ENCODE data around the gene SRGAP3.
A peak's percentile ranks its signal among the peaks of the same experiment; 100 is the strongest.

SRGAP3 gene

DNA sequence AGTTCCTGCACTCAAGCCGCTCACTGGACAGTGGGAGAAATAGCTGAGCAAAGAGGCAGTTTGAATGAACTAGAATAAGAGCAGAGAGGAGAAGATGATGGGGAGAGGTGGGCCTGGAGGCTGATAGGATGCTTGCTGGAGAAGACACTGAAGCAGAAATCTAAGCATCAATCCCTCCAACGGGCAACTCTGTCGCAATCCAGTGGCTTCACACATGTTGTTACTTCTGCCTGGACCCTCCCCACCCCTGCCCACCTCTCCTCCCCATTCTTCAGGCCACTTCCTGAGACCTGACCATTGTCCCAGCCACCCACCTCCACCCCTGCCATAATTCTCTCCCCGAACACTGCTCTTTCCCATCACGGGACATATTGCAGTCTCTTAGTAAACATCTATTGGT is 76.0 kb downstream of the SRGAP3 start:
- no peak for DNase-seq (ENCODE audit: low read depth in 3 of 3)

DNA sequence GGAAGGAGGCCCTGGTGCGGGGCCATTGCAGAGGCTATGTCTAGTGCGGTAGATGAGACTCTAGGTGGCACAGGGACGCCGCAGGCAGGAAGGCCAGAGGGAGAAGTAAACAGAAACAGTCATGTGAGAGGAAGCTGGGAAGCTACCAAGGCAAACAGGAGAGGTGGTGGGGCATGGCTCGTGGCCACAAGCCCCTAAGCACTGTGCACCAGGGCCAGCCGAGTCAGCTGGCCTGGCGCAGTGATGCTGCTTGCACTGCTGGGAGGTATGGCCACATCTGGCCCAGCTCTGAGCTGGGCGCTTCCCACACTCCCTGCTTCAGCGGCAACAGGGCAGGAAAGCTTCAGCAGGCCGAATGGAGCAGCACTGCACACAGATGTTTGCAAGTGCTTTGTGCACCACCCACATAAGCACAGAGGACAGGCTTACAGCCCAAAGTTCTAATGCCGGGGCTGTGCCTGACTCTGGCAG is 76.6 kb downstream of the SRGAP3 start:
- no peak for DNase-seq (ENCODE audit: low read depth in 3 of 3)

DNA sequence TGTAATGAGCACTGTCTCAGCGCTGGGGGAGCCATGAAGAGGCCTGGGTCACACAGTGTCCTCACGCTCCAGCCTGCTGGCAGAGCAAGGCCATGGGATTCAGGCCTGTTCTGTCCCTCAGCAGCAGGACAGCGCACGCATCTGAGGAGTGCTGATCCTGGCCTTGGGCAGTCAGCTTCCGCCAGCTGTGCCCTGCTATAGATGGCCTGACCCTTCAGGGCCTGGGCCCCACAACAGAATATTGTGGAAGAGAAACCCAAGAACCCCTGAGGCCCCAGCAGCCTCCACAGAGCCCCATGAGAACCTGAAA is 78.6 kb downstream of the SRGAP3 start:
- no peak for DNase-seq (ENCODE audit: low read depth in 3 of 3)

GRCh38 chr3:9169956-9170850 is 79.2 kb downstream of the SRGAP3 start:
- DNase-seq (ENCODE audit: low read depth in 3 of 3): no peak

- DNase-seq (ENCODE audit: low read depth in 3 of 3): no peak
Measured at GRCh38 chr3:9169326-9169725, 80.1 kb downstream of the SRGAP3 start.

DNA sequence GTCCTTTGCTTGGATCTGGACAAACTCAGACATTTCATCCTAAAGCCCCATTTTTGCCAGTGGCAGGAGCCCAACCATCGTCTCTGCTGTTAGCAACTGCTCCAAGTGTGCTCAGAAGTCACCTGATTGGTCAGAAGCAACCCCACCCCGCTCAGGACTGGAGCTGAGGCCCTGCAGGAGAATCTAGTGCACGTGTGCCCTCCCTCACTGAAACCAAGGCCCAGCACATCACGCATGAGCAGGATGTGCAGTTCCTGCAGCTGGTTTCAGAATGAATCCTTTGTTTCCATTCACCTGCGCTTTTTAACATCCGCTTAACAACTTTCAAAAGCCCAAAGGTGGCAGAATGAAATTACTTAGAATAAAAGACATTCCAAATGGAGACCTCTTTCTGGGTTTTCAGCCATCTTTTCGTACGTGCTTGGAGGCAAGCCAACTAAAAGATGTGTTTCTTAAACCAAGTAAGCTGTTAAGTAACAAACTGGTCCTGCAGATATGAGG is 81.2 kb downstream of the SRGAP3 start:
- peak; percentile 20 to 65 (median 53) for DNase-seq (ENCODE audit: low read depth in 3 of 3)

- DNase-seq (ENCODE audit: low read depth in 3 of 3): no peak
Measured at GRCh38 chr3:9167222-9167621, 82.2 kb downstream of the SRGAP3 start.

GRCh38 chr3:9165421-9165820 is 84.0 kb downstream of the SRGAP3 start:
- no peak for DNase-seq (ENCODE audit: low read depth in 3 of 3)

GRCh38 chr3:9163289-9163688 is 86.2 kb downstream of the SRGAP3 start:
- no peak for DNase-seq (ENCODE audit: low read depth in 3 of 3)

GRCh38 chr3:9161811-9162210 is 87.6 kb downstream of the SRGAP3 start:
- no peak for DNase-seq (ENCODE audit: low read depth in 3 of 3)

GRCh38 chr3:9161298-9161697 is 88.1 kb downstream of the SRGAP3 start:
- DNase-seq (ENCODE audit: low read depth in 3 of 3): no peak

DNA sequence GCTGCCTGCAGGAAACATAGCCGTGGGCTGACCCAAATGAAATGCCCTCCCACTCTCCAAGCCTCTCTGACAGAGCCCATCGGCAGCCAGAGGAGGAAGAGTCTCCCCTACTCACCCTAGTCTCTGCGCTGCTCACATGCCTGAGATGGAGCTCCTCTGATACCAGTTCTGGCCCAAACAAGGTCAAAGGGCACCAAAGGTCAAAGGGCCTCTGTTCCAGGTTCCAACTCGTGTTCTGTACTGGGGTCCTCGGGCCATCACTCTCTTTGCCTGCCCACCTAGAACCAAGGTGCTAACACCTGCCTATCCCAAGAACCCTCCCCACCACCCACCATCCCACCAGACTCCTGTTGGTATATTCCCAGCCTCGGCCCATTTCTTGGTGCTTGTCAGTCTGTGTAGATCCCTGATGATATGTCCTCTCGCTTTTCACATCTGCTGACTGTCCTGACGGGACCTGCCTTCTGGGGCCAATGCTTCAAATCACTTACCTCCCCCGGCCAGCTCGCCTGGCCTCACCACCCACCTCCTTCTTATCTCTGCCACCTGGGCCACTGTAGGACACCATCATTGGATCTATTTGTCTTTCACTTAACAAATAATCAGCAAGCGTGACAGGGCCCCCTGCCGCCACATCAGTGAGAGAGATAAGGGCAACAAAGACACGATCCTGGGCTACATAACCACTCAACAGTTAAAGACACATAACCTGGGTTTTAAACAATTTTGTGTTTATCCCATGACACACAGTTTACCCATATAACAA is 90.4 kb downstream of the SRGAP3 start:
- DNase-seq (ENCODE audit: low read depth in 3 of 3): no peak

DNA sequence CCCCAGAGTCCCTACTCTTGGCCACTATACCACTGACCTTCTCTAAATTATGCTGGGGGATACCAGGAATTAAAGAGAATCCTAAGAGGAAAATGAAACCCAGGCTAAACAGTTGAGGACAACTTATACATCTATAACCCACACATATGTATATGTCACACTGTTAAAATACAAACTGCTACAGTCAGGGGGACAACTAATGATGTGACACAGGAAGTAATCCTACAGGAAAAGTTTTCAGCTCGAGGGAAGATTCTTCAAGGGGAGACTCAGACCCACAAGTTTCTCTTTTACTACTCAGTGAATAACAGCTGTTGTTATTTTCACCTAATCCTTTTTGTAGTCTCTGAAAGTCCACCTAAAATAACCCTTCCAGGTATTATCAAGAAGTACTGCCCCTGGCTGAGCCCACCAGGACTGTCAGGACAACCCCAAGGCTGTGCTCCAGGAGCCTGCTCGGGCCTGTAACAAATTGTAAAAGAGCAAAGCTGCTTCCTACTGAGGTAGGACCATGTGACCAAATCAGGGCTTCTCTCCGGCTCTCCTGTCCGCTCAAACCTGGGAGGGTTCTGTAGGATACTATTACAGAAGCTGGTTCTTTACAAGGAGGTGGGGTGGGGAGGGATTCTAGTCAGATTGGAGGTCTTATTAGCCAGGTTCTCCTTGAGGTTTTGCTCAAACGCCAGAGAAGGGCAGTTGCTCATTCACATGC is 91.6 kb downstream of the SRGAP3 start:
- no peak for DNase-seq (ENCODE audit: low read depth in 3 of 3)

- no peak for DNase-seq (ENCODE audit: low read depth in 3 of 3)
Measured at GRCh38 chr3:9156604-9157003, 92.8 kb downstream of the SRGAP3 start.

- DNase-seq (ENCODE audit: low read depth in 3 of 3): no peak
Measured at GRCh38 chr3:9155028-9155427, 94.4 kb downstream of the SRGAP3 start.

- DNase-seq (ENCODE audit: low read depth in 3 of 3): no peak
Measured at GRCh38 chr3:9153904-9154619, 95.4 kb downstream of the SRGAP3 start.

- DNase-seq (ENCODE audit: low read depth in 3 of 3): no peak
Measured at GRCh38 chr3:9151240-9151639, 98.2 kb downstream of the SRGAP3 start.

GRCh38 chr3:9149566-9149965 is 99.9 kb downstream of the SRGAP3 start:
- no peak for DNase-seq (ENCODE audit: low read depth in 3 of 3)

DNA sequence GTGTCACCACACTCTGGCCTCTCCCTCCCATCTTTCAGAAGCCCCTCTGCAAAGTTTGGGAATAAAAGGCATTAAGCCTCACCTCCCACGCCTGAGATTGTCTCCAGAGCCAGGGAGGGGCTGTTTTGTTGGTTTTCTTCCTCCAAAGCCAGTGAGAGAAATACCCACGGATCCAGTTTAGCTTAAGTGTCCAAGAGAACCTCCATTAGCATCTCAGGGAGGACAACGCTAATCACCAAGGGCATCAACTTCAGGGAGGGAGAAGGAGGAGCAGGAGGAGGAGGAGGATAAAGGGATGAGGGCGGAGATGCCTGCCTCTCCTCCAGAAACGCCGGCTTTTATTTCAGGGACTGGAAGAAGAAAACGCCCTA is 101.6 kb downstream of the SRGAP3 start:
- no peak for DNase-seq (ENCODE audit: low read depth in 3 of 3)

DNA sequence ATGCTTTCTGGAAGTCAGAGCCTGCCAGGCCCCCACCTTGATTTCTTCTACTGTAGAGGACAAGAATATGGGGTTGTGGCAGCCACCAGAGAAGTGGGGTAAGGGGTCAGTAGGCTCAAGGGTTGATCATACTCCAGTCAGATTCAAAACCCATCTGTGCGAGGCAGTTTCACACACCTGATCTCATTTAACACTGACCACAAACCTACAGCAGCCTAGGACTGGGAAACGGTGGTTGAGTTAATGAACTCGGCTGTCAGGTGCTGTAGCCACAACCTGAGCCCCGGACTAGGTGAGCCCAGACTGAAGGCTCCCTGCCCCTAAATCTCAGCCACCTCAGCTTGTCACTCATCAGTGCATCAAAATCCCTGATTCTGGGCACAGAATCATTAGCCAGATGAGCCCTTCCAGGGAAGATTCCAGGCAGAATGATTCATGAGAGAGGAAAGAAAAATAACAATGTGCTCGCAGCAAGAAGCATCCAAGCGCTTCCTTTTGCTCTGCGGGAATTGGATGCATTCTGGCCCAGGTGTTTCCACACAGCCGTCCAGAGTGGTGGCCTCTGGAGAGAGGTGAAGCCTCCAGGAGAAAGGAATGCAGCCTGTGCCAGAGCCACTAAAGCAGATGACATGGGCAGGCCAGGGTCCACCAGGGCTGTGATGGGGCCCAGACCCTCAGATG is 102.1 kb downstream of the SRGAP3 start:
- no peak for DNase-seq (ENCODE audit: low read depth in 3 of 3)

Measured in stimulated activated CD4-positive, alpha-beta T cell treated with anti-CD3 and anti-CD28 coated beads, TNF-alpha, amount 100 ng/mL, for 48 hours (primary cell).